ENCODE measurements around the gene FMO4.
"Not testable (repeated sequence)": the region's sequence is repeated elsewhere in the genome, so short reads cannot be mapped to it uniquely, and the experiment has no call there.

The FMO4 gene

DNA sequence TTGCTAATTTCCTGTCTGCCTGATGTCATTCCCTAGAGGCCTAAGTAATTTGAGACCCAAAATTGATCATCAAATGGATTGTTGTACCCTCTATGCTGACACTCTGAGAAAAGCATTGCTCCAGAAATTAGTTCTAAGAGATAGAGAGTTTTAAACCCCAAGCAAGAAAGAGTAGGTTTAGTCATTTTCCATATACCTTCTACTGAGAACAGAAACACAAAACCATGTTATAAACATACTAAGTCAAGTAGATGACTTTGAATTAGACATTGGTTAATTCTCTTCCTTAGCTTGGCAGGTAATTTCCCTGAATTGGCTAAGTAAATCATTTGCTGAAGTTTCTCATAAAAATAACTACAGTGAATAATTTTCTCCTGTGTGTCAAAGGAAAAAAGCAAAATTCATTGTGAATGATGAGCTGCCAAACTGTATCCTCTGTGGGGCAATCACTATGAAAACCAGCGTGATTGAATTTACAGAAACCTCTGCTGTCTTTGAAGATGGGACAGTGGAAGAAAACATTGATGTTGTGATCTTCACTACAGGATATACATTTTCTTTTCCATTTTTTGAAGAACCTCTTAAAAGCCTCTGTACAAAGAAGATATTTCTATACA is 20.1 kb downstream of the FMO4 start:
- Histone ChIP-seq H3K4me3 (ENCODE audit: low read depth, low read length) (no peak overlapping the region), H3K27me3 (ENCODE audit: control insufficient read depth, insufficient read depth, low read length) (no peaks in the 10 kb centered on the region), H3K27ac (ENCODE audit: low read depth, low read length) (no peak overlapping the region), H3K4me1 (ENCODE audit: control insufficient read depth, insufficient read depth, low read length) (peaks cover 8% of the 10 kb centered on the region; the same call in 1 of the 2 replicates), H3K36me3 (ENCODE audit: control insufficient read depth, insufficient read depth, low read length) (no peaks in the 10 kb centered on the region), H3K9me3 (ENCODE audit: control insufficient read depth, insufficient read depth, low read length) (no peaks in the 10 kb centered on the region), H3K9ac (ENCODE audit: low read depth, low read length) (no peak overlapping the region)

DNA sequence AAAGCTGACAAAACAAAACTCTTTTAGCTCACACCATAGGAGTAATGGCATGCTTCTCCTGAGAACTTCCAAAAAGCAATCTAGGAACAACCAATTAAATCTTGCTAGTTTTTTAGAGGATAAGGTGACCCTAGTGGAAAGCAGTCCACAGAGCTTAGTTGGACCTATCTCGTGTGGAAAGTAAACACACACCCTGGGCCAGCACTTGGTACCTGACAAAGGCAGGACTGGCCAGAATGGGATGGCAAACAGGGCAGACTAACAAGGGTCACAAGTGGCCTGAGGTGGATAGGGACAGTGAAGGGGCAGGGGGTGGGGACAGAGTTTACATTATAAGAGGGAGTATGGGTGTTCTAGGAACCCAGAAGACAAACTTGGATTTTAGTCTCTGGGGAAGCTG is 22.0 kb downstream of the FMO4 start:
- Histone ChIP-seq H3K9ac (ENCODE audit: low read depth, low read length) (no peak overlapping the region), H3K36me3 (ENCODE audit: control insufficient read depth, insufficient read depth, low read length) (no peaks in the 10 kb centered on the region), H3K4me1 (ENCODE audit: control insufficient read depth, insufficient read depth, low read length) (peaks cover 8% of the 10 kb centered on the region; the same call in 1 of the 2 replicates), H3K27me3 (ENCODE audit: control insufficient read depth, insufficient read depth, low read length) (no peaks in the 10 kb centered on the region), H3K9me3 (ENCODE audit: control insufficient read depth, insufficient read depth, low read length) (no peaks in the 10 kb centered on the region), H3K27ac (ENCODE audit: low read depth, low read length) (no peak overlapping the region), H3K4me3 (ENCODE audit: low read depth, low read length) (no peak overlapping the region)

DNA sequence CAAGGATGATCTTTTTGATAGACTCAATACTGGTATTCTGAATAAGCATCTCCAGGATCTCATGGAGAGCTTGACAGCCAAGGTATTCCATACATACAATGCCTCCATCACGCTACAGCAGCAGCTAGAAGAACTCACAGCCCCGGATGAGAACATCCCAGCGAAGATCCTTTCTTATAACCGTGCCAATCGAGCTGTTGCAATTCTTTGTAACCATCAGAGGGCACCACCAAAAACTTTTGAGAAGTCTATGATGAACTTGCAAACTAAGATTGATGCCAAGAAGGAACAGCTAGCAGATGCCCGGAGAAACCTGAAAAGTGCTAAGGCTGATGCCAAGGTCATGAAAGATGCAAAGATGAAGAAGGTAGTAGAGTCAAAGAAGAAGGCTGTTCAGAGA is 25.4 kb downstream of the FMO4 start:
- H3K9ac ChIP-seq (ENCODE audit: low read depth, low read length); H3K4me1 ChIP-seq (ENCODE audit: control insufficient read depth, insufficient read depth, low read length); H3K27ac ChIP-seq (ENCODE audit: low read depth, low read length); H3K27me3 ChIP-seq (ENCODE audit: control insufficient read depth, insufficient read depth, low read length); H3K9me3 ChIP-seq (ENCODE audit: control insufficient read depth, insufficient read depth, low read length); H3K4me3 ChIP-seq (ENCODE audit: low read depth, low read length); H3K36me3 ChIP-seq (ENCODE audit: control insufficient read depth, insufficient read depth, low read length): not testable (repeated sequence)

GRCh38 chr1:171343727-171344472 is 29.9 kb downstream of the FMO4 start:
- no peaks in the 10 kb centered on the region for H3K36me3 ChIP-seq (ENCODE audit: control insufficient read depth, insufficient read depth, low read length)
- H3K27ac ChIP-seq (ENCODE audit: low read depth, low read length) = no peak overlapping the region
- H3K4me1 ChIP-seq (ENCODE audit: control insufficient read depth, insufficient read depth, low read length) = no peaks in the 10 kb centered on the region
- H3K27me3 ChIP-seq (ENCODE audit: control insufficient read depth, insufficient read depth, low read length) = no peaks in the 10 kb centered on the region
- no peaks in the 10 kb centered on the region for H3K9me3 ChIP-seq (ENCODE audit: control insufficient read depth, insufficient read depth, low read length)
- no peak overlapping the region for H3K9ac ChIP-seq (ENCODE audit: low read depth, low read length)
- H3K4me3 ChIP-seq (ENCODE audit: low read depth, low read length) = no peak overlapping the region

DNA sequence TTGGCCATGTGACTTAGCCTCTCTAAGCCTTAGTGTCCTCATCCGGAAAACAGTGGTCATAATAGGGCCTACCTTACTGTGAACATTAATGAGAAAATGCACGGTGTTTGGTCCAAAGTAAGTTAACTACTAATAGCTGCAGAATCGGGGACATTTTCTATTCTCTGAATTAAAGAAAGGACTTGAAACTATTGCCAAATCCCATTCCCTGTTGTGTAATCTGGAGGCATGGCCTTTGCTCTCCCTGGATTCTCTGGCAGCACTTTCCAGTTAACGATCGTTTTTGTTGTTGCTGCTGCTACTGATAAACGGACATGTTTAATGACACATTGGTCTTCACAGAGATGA is 30.5 kb downstream of the FMO4 start:
- Histone ChIP-seq H3K9me3 (ENCODE audit: control insufficient read depth, insufficient read depth, low read length) (no peaks in the 10 kb centered on the region), H3K4me1 (ENCODE audit: control insufficient read depth, insufficient read depth, low read length) (no peaks in the 10 kb centered on the region), H3K36me3 (ENCODE audit: control insufficient read depth, insufficient read depth, low read length) (no peaks in the 10 kb centered on the region), H3K27ac (ENCODE audit: low read depth, low read length) (no peak overlapping the region), H3K27me3 (ENCODE audit: control insufficient read depth, insufficient read depth, low read length) (no peaks in the 10 kb centered on the region), H3K9ac (ENCODE audit: low read depth, low read length) (no peak overlapping the region), H3K4me3 (ENCODE audit: low read depth, low read length) (no peak overlapping the region)

DNA sequence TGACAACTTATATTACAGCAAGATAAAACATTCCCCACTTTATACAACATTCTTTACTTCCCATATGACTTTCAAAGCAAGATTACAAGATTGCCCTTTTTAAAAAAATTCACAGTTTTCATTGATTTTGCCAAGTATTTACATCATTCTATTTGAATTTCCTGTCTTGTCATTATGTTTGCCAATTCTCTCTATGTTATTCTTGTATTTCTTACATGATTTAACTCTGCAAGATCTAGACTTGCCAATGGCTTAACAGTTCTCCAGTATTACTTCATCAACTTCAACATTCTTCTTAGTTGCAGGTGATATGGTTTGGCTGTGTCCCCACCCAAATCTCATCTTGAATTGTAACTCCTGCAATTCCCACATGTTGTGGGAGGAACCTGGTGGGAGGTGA is 31.6 kb downstream of the FMO4 start:
- no peaks in the 10 kb centered on the region for H3K4me1 ChIP-seq (ENCODE audit: control insufficient read depth, insufficient read depth, low read length)
- no peak overlapping the region for H3K4me3 ChIP-seq (ENCODE audit: low read depth, low read length)
- H3K9ac ChIP-seq (ENCODE audit: low read depth, low read length) = no peak overlapping the region
- H3K27ac ChIP-seq (ENCODE audit: low read depth, low read length) = no peak overlapping the region
- H3K9me3 ChIP-seq (ENCODE audit: control insufficient read depth, insufficient read depth, low read length) = no peaks in the 10 kb centered on the region
- H3K27me3 ChIP-seq (ENCODE audit: control insufficient read depth, insufficient read depth, low read length) = no peaks in the 10 kb centered on the region
- no peaks in the 10 kb centered on the region for H3K36me3 ChIP-seq (ENCODE audit: control insufficient read depth, insufficient read depth, low read length)

- H3K4me1 ChIP-seq (ENCODE audit: control insufficient read depth, insufficient read depth, low read length) = no peaks in the 10 kb centered on the region
- no peak overlapping the region for H3K9ac ChIP-seq (ENCODE audit: low read depth, low read length)
- no peaks in the 10 kb centered on the region for H3K27me3 ChIP-seq (ENCODE audit: control insufficient read depth, insufficient read depth, low read length)
- no peak overlapping the region for H3K4me3 ChIP-seq (ENCODE audit: low read depth, low read length)
- no peak overlapping the region for H3K27ac ChIP-seq (ENCODE audit: low read depth, low read length)
- no peaks in the 10 kb centered on the region for H3K36me3 ChIP-seq (ENCODE audit: control insufficient read depth, insufficient read depth, low read length)
- no peaks in the 10 kb centered on the region for H3K9me3 ChIP-seq (ENCODE audit: control insufficient read depth, insufficient read depth, low read length)
Observed at GRCh38 chr1:171346881-171347280, 32.9 kb downstream of the FMO4 start.

GRCh38 chr1:171350594-171350993 is 36.6 kb downstream of the FMO4 start:
- Histone ChIP-seq H3K9me3 (ENCODE audit: control insufficient read depth, insufficient read depth, low read length) (no peaks in the 10 kb centered on the region), H3K4me1 (ENCODE audit: control insufficient read depth, insufficient read depth, low read length) (no peaks in the 10 kb centered on the region), H3K36me3 (ENCODE audit: control insufficient read depth, insufficient read depth, low read length) (no peaks in the 10 kb centered on the region), H3K27me3 (ENCODE audit: control insufficient read depth, insufficient read depth, low read length) (no peaks in the 10 kb centered on the region), H3K4me3 (ENCODE audit: low read depth, low read length) (no peak overlapping the region), H3K9ac (ENCODE audit: low read depth, low read length) (no peak overlapping the region), H3K27ac (ENCODE audit: low read depth, low read length) (no peak overlapping the region)

GRCh38 chr1:171351961-171352360 is 38.0 kb downstream of the FMO4 start:
- H3K9ac ChIP-seq (ENCODE audit: low read depth, low read length) = no peak overlapping the region
- no peak overlapping the region for H3K4me3 ChIP-seq (ENCODE audit: low read depth, low read length)
- H3K4me1 ChIP-seq (ENCODE audit: control insufficient read depth, insufficient read depth, low read length) = no peaks in the 10 kb centered on the region
- no peaks in the 10 kb centered on the region for H3K9me3 ChIP-seq (ENCODE audit: control insufficient read depth, insufficient read depth, low read length)
- H3K27ac ChIP-seq (ENCODE audit: low read depth, low read length) = no peak overlapping the region
- no peaks in the 10 kb centered on the region for H3K36me3 ChIP-seq (ENCODE audit: control insufficient read depth, insufficient read depth, low read length)
- no peaks in the 10 kb centered on the region for H3K27me3 ChIP-seq (ENCODE audit: control insufficient read depth, insufficient read depth, low read length)

- no peaks in the 10 kb centered on the region for H3K36me3 ChIP-seq (ENCODE audit: control insufficient read depth, insufficient read depth, low read length)
- H3K9ac ChIP-seq (ENCODE audit: low read depth, low read length) = no peak overlapping the region
- H3K9me3 ChIP-seq (ENCODE audit: control insufficient read depth, insufficient read depth, low read length) = no peaks in the 10 kb centered on the region
- H3K4me1 ChIP-seq (ENCODE audit: control insufficient read depth, insufficient read depth, low read length) = no peaks in the 10 kb centered on the region
- H3K27me3 ChIP-seq (ENCODE audit: control insufficient read depth, insufficient read depth, low read length) = no peaks in the 10 kb centered on the region
- H3K4me3 ChIP-seq (ENCODE audit: low read depth, low read length) = no peak overlapping the region
- H3K27ac ChIP-seq (ENCODE audit: low read depth, low read length) = no peak overlapping the region
Observed at GRCh38 chr1:171352554-171352953, 38.6 kb downstream of the FMO4 start.

- no peak overlapping the region for H3K9ac ChIP-seq (ENCODE audit: low read depth, low read length)
- no peaks in the 10 kb centered on the region for H3K9me3 ChIP-seq (ENCODE audit: control insufficient read depth, insufficient read depth, low read length)
- H3K4me1 ChIP-seq (ENCODE audit: control insufficient read depth, insufficient read depth, low read length) = no peaks in the 10 kb centered on the region
- H3K4me3 ChIP-seq (ENCODE audit: low read depth, low read length) = no peak overlapping the region
- H3K27me3 ChIP-seq (ENCODE audit: control insufficient read depth, insufficient read depth, low read length) = no peaks in the 10 kb centered on the region
- H3K36me3 ChIP-seq (ENCODE audit: control insufficient read depth, insufficient read depth, low read length) = no peaks in the 10 kb centered on the region
- H3K27ac ChIP-seq (ENCODE audit: low read depth, low read length) = no peak overlapping the region
Observed at GRCh38 chr1:171355727-171356126, 41.7 kb downstream of the FMO4 start.
